Measurements from ENCODE around the gene PRUNE2. TPM values are rescaled to one million over a fixed set of nuclear protein-coding genes. Genes with fewer than 3 reads are reported as not detected.

Gene PRUNE2
- total RNA-seq, 2 donors from 2014 or later, result 12.1 to 90.0 TPM

- Histone ChIP-seq H3K9me3 (no peaks in the 10 kb centered on the region), H3K27ac (no peak overlapping the region), H3K27me3 (no peaks in the 10 kb centered on the region), H3K4me3 (no peak overlapping the region), H3K36me3 (no peaks in the 10 kb centered on the region), H3K4me1 (no peaks in the 10 kb centered on the region), H3K9ac (ENCODE audit: low read depth in 2 of 2, low read length in 2 of 2) (no peak overlapping the region)
- intact Hi-C loops (cut with DNase I), result no loop called here
- TF ChIP-seq CTCF (IDR thresholded peaks at IDR 0.05), result no peak
- no peak for DNase-seq
Observed at GRCh38 chr9:76690973-76691370, 214.9 kb downstream of the PRUNE2 start.

- intact Hi-C loops (cut with DNase I), result no loop called here
- no peak for DNase-seq
- no peak for TF ChIP-seq CTCF (IDR thresholded peaks at IDR 0.05)
Observed at GRCh38 chr9:76690246-76690972, 215.5 kb downstream of the PRUNE2 start.

GRCh38 chr9:76688471-76689238, 217.3 kb downstream of the PRUNE2 start:
- no peak for DNase-seq
- intact Hi-C loops (cut with DNase I), result no loop called here
- H3K4me1 ChIP-seq, result no peaks in the 10 kb centered on the region
- H3K4me3 ChIP-seq, result no peak overlapping the region
- no peaks in the 10 kb centered on the region for H3K9me3 ChIP-seq
- H3K9ac ChIP-seq (ENCODE audit: low read depth in 2 of 2, low read length in 2 of 2), result no peak overlapping the region
- H3K27me3 ChIP-seq, result no peaks in the 10 kb centered on the region
- no peak for TF ChIP-seq CTCF (IDR thresholded peaks at IDR 0.05)
- no peak overlapping the region for H3K27ac ChIP-seq
- no peaks in the 10 kb centered on the region for H3K36me3 ChIP-seq

More at GRCh38 chr9:76690246-76690972, 215.5 kb downstream of the PRUNE2 start:
- H3K36me3 ChIP-seq, result no peaks in the 10 kb centered on the region
- no peak overlapping the region for H3K27ac ChIP-seq
- H3K4me3 ChIP-seq, result no peak overlapping the region
- H3K9me3 ChIP-seq, result no peaks in the 10 kb centered on the region
- H3K4me1 ChIP-seq, result no peaks in the 10 kb centered on the region
- H3K27me3 ChIP-seq, result no peaks in the 10 kb centered on the region
- H3K9ac ChIP-seq (ENCODE audit: low read depth in 2 of 2, low read length in 2 of 2), result no peak overlapping the region

GRCh38 chr9:76687861-76688391, 218.0 kb downstream of the PRUNE2 start:
- H3K27me3 ChIP-seq, result no peaks in the 10 kb centered on the region
- no peaks in the 10 kb centered on the region for H3K9me3 ChIP-seq
- no peak for DNase-seq
- no peaks in the 10 kb centered on the region for H3K36me3 ChIP-seq
- H3K9ac ChIP-seq (ENCODE audit: low read depth in 2 of 2, low read length in 2 of 2), result no peak overlapping the region
- no peak overlapping the region for H3K27ac ChIP-seq
- H3K4me3 ChIP-seq, result no peak overlapping the region
- H3K4me1 ChIP-seq, result no peaks in the 10 kb centered on the region
- intact Hi-C loops (cut with DNase I), result no loop called here
- no peak for TF ChIP-seq CTCF (IDR thresholded peaks at IDR 0.05)

GRCh38 chr9:76686756-76687155, 219.2 kb downstream of the PRUNE2 start:
- no peak overlapping the region for H3K4me3 ChIP-seq
- H3K27ac ChIP-seq, result no peak overlapping the region
- DNase-seq, result no peak
- intact Hi-C loops (cut with DNase I), result no loop called here
- H3K27me3 ChIP-seq, result no peaks in the 10 kb centered on the region
- H3K36me3 ChIP-seq, result no peaks in the 10 kb centered on the region
- no peaks in the 10 kb centered on the region for H3K9me3 ChIP-seq
- no peak overlapping the region for H3K9ac ChIP-seq (ENCODE audit: low read depth in 2 of 2, low read length in 2 of 2)
- H3K4me1 ChIP-seq, result no peaks in the 10 kb centered on the region
- no peak for TF ChIP-seq CTCF (IDR thresholded peaks at IDR 0.05)
